ENCODE data around the gene HSP90B1. TPM values are rescaled to one million over a fixed set of nuclear protein-coding genes. Genes with fewer than 3 reads are reported as not detected.

Gene HSP90B1
- total and polyA plus RNA-seq, 7 experiments from 2014 or later: 184 to 461 (median 278) TPM

- H3K27ac Mint-ChIP-seq: peak overlapping the region in 4 of 9 donors; percentile 8 to 83 (median 42)
- Histone ChIP-seq H3K4me3 (ENCODE audit: low read length) (no peak overlapping the region), H3K27ac (ENCODE audit: low read depth, low read length) (no peak overlapping the region), H3K9me3 (ENCODE audit: control insufficient read depth in 2 of 3, low read length in 3 of 3) (no peaks in the 10 kb centered on the region), H3K4me1 (ENCODE audit: control insufficient read depth in 2 of 2, insufficient read depth in 2 of 2, low read length in 2 of 2) (no peaks in the 10 kb centered on the region), H3K36me3 (ENCODE audit: control insufficient read depth in 2 of 3, insufficient read depth in 3 of 3, low read length in 3 of 3) (peaks cover 7 to 62% (median 17%) of the 10 kb centered on the region in 3 experiments), H3K27me3 (ENCODE audit: control insufficient read depth in 2 of 2, insufficient read depth in 2 of 2, low read length in 2 of 2) (no peaks in the 10 kb centered on the region)
- peaks cover 0 to 30% (median 15%) of the 10 kb centered on the region in 5 donors for H3K36me3 Mint-ChIP-seq
- DNase-seq (no peak), ATAC-seq (no peak)
- H3K4me1 Mint-ChIP-seq: peaks cover 8 to 30% (median 20%) of the 10 kb centered on the region in 7 donors
- H3K27me3 Mint-ChIP-seq: no peaks in the 10 kb centered on the region
- peaks cover 0 to 2% (median 0%) of the 10 kb centered on the region in 11 donors for H3K9me3 Mint-ChIP-seq
- ChIA-PET CTCF (no interaction called here), POLR2A (no interaction called here)
- intact Hi-C loops (cut with micrococcal nuclease): no loop called here
- H3K4me3 Mint-ChIP-seq: no peak overlapping the region
Observed at GRCh38 chr12:103978384-103978982, 48.3 kb downstream of the HSP90B1 start.

- CTCF ChIA-PET: no interaction called here
- H3K36me3 ChIP-seq (ENCODE audit: control insufficient read depth in 2 of 3, insufficient read depth in 3 of 3, low read length in 3 of 3): peaks cover 26 to 47% (median 31%) of the 10 kb centered on the region in 3 experiments
- H3K4me1 ChIP-seq (ENCODE audit: control insufficient read depth in 2 of 2, insufficient read depth in 2 of 2, low read length in 2 of 2): no peaks in the 10 kb centered on the region
- H3K4me3 ChIP-seq (ENCODE audit: low read length): no peak overlapping the region
- intact Hi-C loops (cut with micrococcal nuclease): no loop called here
- no peak overlapping the region for H3K27ac ChIP-seq (ENCODE audit: low read depth, low read length)
- no peaks in the 10 kb centered on the region for H3K9me3 ChIP-seq (ENCODE audit: control insufficient read depth in 2 of 3, low read length in 3 of 3)
- no peaks in the 10 kb centered on the region for H3K27me3 Mint-ChIP-seq
- no peaks in the 10 kb centered on the region for H3K27me3 ChIP-seq (ENCODE audit: control insufficient read depth in 2 of 2, insufficient read depth in 2 of 2, low read length in 2 of 2)
- ATAC-seq (no peak), DNase-seq (no peak)
- H3K4me3 Mint-ChIP-seq: no peak overlapping the region
- H3K27ac Mint-ChIP-seq: no peak overlapping the region
- H3K9me3 Mint-ChIP-seq: no peaks in the 10 kb centered on the region
- H3K36me3 Mint-ChIP-seq: peaks cover 0 to 14% (median 7%) of the 10 kb centered on the region in 5 donors
- POLR2A ChIA-PET: no interaction called here
- no peaks in the 10 kb centered on the region for H3K4me1 Mint-ChIP-seq
Observed at GRCh38 chr12:103986829-103987228, 56.6 kb downstream of the HSP90B1 start.

DNA sequence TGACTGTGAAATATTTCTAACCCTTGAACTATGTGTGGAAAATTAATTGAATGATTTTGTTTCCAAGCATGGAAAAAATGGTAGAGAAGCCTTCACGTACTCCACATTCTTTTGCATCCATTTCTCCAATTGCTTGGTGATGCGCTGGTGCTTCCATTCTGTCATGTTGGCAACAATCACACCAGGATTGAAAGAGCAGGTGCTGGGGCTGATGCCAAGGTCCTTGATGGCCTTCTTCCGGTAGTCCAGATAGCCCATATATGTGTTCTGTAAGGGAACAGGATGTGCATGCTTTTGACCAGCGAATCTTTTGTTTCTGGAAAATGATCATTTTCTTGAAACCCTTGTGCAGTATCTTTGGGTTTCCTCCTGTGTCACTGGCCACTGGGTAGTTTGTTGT is 64.0 kb downstream of the HSP90B1 start:
- H3K9me3 Mint-ChIP-seq: no peaks in the 10 kb centered on the region
- no peaks in the 10 kb centered on the region for H3K4me1 ChIP-seq (ENCODE audit: control insufficient read depth in 2 of 2, insufficient read depth in 2 of 2, low read length in 2 of 2)
- ATAC-seq (no peak), DNase-seq (no peak)
- no peaks in the 10 kb centered on the region for H3K36me3 ChIP-seq (ENCODE audit: control insufficient read depth in 2 of 3, insufficient read depth in 3 of 3, low read length in 3 of 3)
- H3K4me1 Mint-ChIP-seq: no peaks in the 10 kb centered on the region
- no peak overlapping the region for H3K27ac ChIP-seq (ENCODE audit: low read depth, low read length)
- ChIA-PET CTCF (no interaction called here), POLR2A (no interaction called here)
- H3K4me3 ChIP-seq (ENCODE audit: low read length): no peak overlapping the region
- H3K27ac Mint-ChIP-seq: no peak overlapping the region
- H3K9me3 ChIP-seq (ENCODE audit: control insufficient read depth in 2 of 3, low read length in 3 of 3): no peaks in the 10 kb centered on the region
- no peaks in the 10 kb centered on the region for H3K27me3 ChIP-seq (ENCODE audit: control insufficient read depth in 2 of 2, insufficient read depth in 2 of 2, low read length in 2 of 2)
- intact Hi-C loops (cut with micrococcal nuclease): no loop called here
- H3K4me3 Mint-ChIP-seq: no peak overlapping the region
- peaks cover 0 to 16% (median 4%) of the 10 kb centered on the region in 5 donors for H3K27me3 Mint-ChIP-seq
- peaks cover 0 to 1% (median 0%) of the 10 kb centered on the region in 5 donors for H3K36me3 Mint-ChIP-seq

- POLR2A ChIA-PET: interaction anchor here (1.5 kb wide), 1 partner anchor 31 kb away, joined by 6 read pairs; the partner anchor contains the start of gene TDG
- intact Hi-C loops (cut with micrococcal nuclease): no loop called here
Observed at GRCh38 chr12:103996595-103996994, 66.4 kb downstream of the HSP90B1 start.

DNA sequence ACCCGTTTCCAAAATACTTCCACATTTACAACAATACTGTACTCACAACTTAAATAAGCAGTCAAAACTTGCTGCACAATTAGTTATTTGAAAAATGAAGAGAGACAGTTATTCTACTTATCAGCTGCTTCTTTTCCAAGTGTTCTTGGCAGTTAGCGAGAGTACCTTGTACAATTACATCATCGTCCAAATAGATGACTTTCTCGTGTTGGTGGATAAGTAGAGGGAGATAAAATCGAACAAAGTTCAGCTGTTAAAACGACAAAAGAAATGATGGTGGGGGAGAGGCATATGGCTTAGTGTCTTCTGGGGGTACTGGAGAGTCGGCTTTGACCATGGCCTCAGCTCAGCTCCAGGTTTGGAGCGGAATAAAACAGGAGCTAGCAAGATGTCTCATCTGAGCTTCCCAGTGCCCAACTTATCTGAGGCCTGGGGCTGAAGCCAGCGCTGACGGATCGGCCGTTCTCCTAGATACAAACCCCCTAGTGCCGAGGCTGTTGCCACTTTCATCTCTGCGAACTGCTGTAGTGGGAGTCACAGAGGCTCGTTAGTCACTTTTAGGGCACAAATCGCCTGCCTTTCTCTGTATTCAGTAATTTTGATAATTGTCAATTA is 67.2 kb downstream of the HSP90B1 start:
- Mint-ChIP-seq H3K4me1 (no peaks in the 10 kb centered on the region), H3K9me3 (no peaks in the 10 kb centered on the region), H3K27ac (no peak overlapping the region), H3K4me3 (no peak overlapping the region), H3K36me3 (no peaks in the 10 kb centered on the region), H3K27me3 (peaks cover 0 to 37% (median 25%) of the 10 kb centered on the region in 5 donors)
- Histone ChIP-seq H3K36me3 (ENCODE audit: control insufficient read depth in 2 of 3, insufficient read depth in 3 of 3, low read length in 3 of 3) (no peaks in the 10 kb centered on the region), H3K4me1 (ENCODE audit: control insufficient read depth in 2 of 2, insufficient read depth in 2 of 2, low read length in 2 of 2) (no peaks in the 10 kb centered on the region), H3K27me3 (ENCODE audit: control insufficient read depth in 2 of 2, insufficient read depth in 2 of 2, low read length in 2 of 2) (no peaks in the 10 kb centered on the region), H3K4me3 (ENCODE audit: low read length) (no peak overlapping the region), H3K9me3 (ENCODE audit: control insufficient read depth in 2 of 3, low read length in 3 of 3) (no peaks in the 10 kb centered on the region), H3K27ac (ENCODE audit: low read depth, low read length) (no peak overlapping the region)
- no peak for ATAC-seq
- DNase-seq: no peak
- ChIA-PET CTCF (no interaction called here), POLR2A (interaction anchor here (1.5 kb wide), 1 partner anchor 32 kb away, joined by 6 read pairs; the partner anchor contains the start of gene TDG)
- intact Hi-C loops (cut with micrococcal nuclease): no loop called here

More at GRCh38 chr12:103996595-103996994, 66.4 kb downstream of the HSP90B1 start:
- Histone ChIP-seq H3K4me1 (ENCODE audit: control insufficient read depth in 2 of 2, insufficient read depth in 2 of 2, low read length in 2 of 2) (no peaks in the 10 kb centered on the region), H3K36me3 (ENCODE audit: control insufficient read depth in 2 of 3, insufficient read depth in 3 of 3, low read length in 3 of 3) (no peaks in the 10 kb centered on the region), H3K27me3 (ENCODE audit: control insufficient read depth in 2 of 2, insufficient read depth in 2 of 2, low read length in 2 of 2) (no peaks in the 10 kb centered on the region), H3K4me3 (ENCODE audit: low read length) (no peak overlapping the region), H3K9me3 (ENCODE audit: control insufficient read depth in 2 of 3, low read length in 3 of 3) (no peaks in the 10 kb centered on the region), H3K27ac (ENCODE audit: low read depth, low read length) (no peak overlapping the region)
- Mint-ChIP-seq H3K27me3 (peaks cover 0 to 32% (median 20%) of the 10 kb centered on the region in 5 donors), H3K4me3 (no peak overlapping the region), H3K9me3 (no peaks in the 10 kb centered on the region), H3K4me1 (no peaks in the 10 kb centered on the region), H3K27ac (no peak overlapping the region), H3K36me3 (no peaks in the 10 kb centered on the region)
- CTCF ChIA-PET: no interaction called here
- DNase-seq: no peak
- ATAC-seq: no peak

Other genes starting within 250 kb of the HSP90B1 start
- 1 to 10 TPM; 3.9 to 5.0 (median 4.5) TPM for gene NT5DC3, start 89.2 kb upstream of the HSP90B1 start, total RNA-seq
- 1 to 10 TPM in 1 of 2 donors, under 1 TPM in 1; 0.99 to 1.6 TPM for gene NT5DC3, start 89.2 kb upstream of the HSP90B1 start, polyA plus RNA-seq
- 10 to 100 TPM; 21.5 to 43.0 (median 35.5) TPM for gene TDG, start 35.5 kb downstream of the HSP90B1 start, total RNA-seq
- gene TDG, start 35.5 kb downstream of the HSP90B1 start, polyA plus RNA-seq: 10 to 100 TPM; 15.4 to 17.2 TPM
- under 1 TPM in 1 of 5 experiments, not detected in 4; 0.15 TPM for gene GLT8D2, start 119.8 kb downstream of the HSP90B1 start, total RNA-seq
- under 1 TPM in 1 of 2 donors, not detected in 1; 0.43 TPM for gene GLT8D2, start 119.8 kb downstream of the HSP90B1 start, polyA plus RNA-seq
- 10 to 100 TPM; 11.4 to 20.2 (median 16.2) TPM for gene HCFC2, start 134.1 kb downstream of the HSP90B1 start, total RNA-seq
- gene HCFC2, start 134.1 kb downstream of the HSP90B1 start, polyA plus RNA-seq: 1 to 10 TPM; 6.4 to 7.0 TPM
- 10 to 100 TPM; 11.6 to 25.9 (median 24.4) TPM for gene NFYB, start 207.8 kb downstream of the HSP90B1 start, total RNA-seq
- gene NFYB, start 207.8 kb downstream of the HSP90B1 start, polyA plus RNA-seq: 10 to 100 TPM; 39.1 to 47.0 TPM

All from naive thymus-derived CD4-positive, alpha-beta T cell (primary cell).